Iris pigment epithelial cell (primary cell): ENCODE data around the gene HOXA5.

Experiments
- DNase-seq: peaks from one replicate; pipeline ENCODE4 v3.0.0-alpha.2; 2011; ENCODE audit warnings: low read depth

Gene HOXA5

GRCh38 chr7:27093184-27093895 lies 50.1 kb downstream of the HOXA5 start:
- no peak for DNase-seq

GRCh38 chr7:27092819-27093110 lies 50.7 kb downstream of the HOXA5 start:
- no peak for DNase-seq

GRCh38 chr7:27091941-27092818 lies 51.3 kb downstream of the HOXA5 start:
- no peak for DNase-seq

- no peak for DNase-seq
Measured at GRCh38 chr7:27091105-27091504, 52.4 kb downstream of the HOXA5 start.
